ENCODE results near the gene PIGK.
"Not testable (repeated sequence)": the region's sequence is repeated elsewhere in the genome, so short reads cannot be mapped to it uniquely, and the experiment has no call there.

PIGK gene

GRCh38 chr1:77193951-77194350, 25.3 kb downstream of the PIGK start:
- no peak for DNase-seq (ENCODE audit: low read depth in 2 of 2)

GRCh38 chr1:77188770-77189169, 30.5 kb downstream of the PIGK start:
- DNase-seq (ENCODE audit: low read depth in 2 of 2) = no peak

- DNase-seq (ENCODE audit: low read depth in 2 of 2) = not testable (repeated sequence)
Observed at GRCh38 chr1:77186907-77187306, 32.3 kb downstream of the PIGK start.

- no peak for DNase-seq (ENCODE audit: low read depth in 2 of 2)
Observed at GRCh38 chr1:77182083-77182482, 37.1 kb downstream of the PIGK start.

- no peak for DNase-seq (ENCODE audit: low read depth in 2 of 2)
Observed at GRCh38 chr1:77179632-77180031, 39.6 kb downstream of the PIGK start.

GRCh38 chr1:77175230-77175844, 43.9 kb downstream of the PIGK start:
- no peak for DNase-seq (ENCODE audit: low read depth in 2 of 2)

GRCh38 chr1:77170687-77171086, 48.5 kb downstream of the PIGK start:
- no peak for DNase-seq (ENCODE audit: low read depth in 2 of 2)

- no peak for DNase-seq (ENCODE audit: low read depth in 2 of 2)
Observed at GRCh38 chr1:77168358-77168757, 50.9 kb downstream of the PIGK start.

- DNase-seq (ENCODE audit: low read depth in 2 of 2) = no peak
Observed at GRCh38 chr1:77164434-77164944, 54.7 kb downstream of the PIGK start.

GRCh38 chr1:77159706-77160105, 59.5 kb downstream of the PIGK start:
- not testable (repeated sequence) for DNase-seq (ENCODE audit: low read depth in 2 of 2)

GRCh38 chr1:77156214-77156613, 63.0 kb downstream of the PIGK start:
- DNase-seq (ENCODE audit: low read depth in 2 of 2) = no peak

GRCh38 chr1:77146270-77146669, 73.0 kb downstream of the PIGK start:
- DNase-seq (ENCODE audit: low read depth in 2 of 2) = no peak

- DNase-seq (ENCODE audit: low read depth in 2 of 2) = no peak
Observed at GRCh38 chr1:77143529-77144121, 75.6 kb downstream of the PIGK start.

- DNase-seq (ENCODE audit: low read depth in 2 of 2) = no peak
Observed at GRCh38 chr1:77139389-77139788, 79.8 kb downstream of the PIGK start.

GRCh38 chr1:77134359-77134758, 84.9 kb downstream of the PIGK start:
- DNase-seq (ENCODE audit: low read depth in 2 of 2) = no peak

- DNase-seq (ENCODE audit: low read depth in 2 of 2) = no peak
Observed at GRCh38 chr1:77133731-77134358, 85.4 kb downstream of the PIGK start.

- DNase-seq (ENCODE audit: low read depth in 2 of 2) = no peak
Observed at GRCh38 chr1:77126307-77126706, 92.9 kb downstream of the PIGK start.

GRCh38 chr1:77121503-77121902, 97.7 kb downstream of the PIGK start:
- no peak for DNase-seq (ENCODE audit: low read depth in 2 of 2)

GRCh38 chr1:77120950-77121349, 98.3 kb downstream of the PIGK start:
- DNase-seq (ENCODE audit: low read depth in 2 of 2) = no peak

- no peak for DNase-seq (ENCODE audit: low read depth in 2 of 2)
Observed at GRCh38 chr1:77118712-77119111, 100.5 kb downstream of the PIGK start.

- no peak for DNase-seq (ENCODE audit: low read depth in 2 of 2)
Observed at GRCh38 chr1:77104672-77105071, 114.6 kb downstream of the PIGK start.

- DNase-seq (ENCODE audit: low read depth in 2 of 2) = no peak
Observed at GRCh38 chr1:77103486-77103885, 115.7 kb downstream of the PIGK start.

- no peak for DNase-seq (ENCODE audit: low read depth in 2 of 2)
Observed at GRCh38 chr1:77100875-77101274, 118.4 kb downstream of the PIGK start.
